HG02973 (cell line): ENCODE results near the gene NUDT8.

Source experiments
- ATAC-seq: cut with Tn5 transposase; IDR thresholded peaks from one replicate; pipeline ENCODE4 v1.9.1; 2021; ENCODE audit warnings: moderate library complexity; ENCODE audit not compliant: unreplicated experiment

The NUDT8 gene, protein sequence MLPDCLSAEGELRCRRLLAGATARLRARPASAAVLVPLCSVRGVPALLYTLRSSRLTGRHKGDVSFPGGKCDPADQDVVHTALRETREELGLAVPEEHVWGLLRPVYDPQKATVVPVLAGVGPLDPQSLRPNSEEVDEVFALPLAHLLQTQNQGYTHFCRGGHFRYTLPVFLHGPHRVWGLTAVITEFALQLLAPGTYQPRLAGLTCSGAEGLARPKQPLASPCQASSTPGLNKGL

DNA sequence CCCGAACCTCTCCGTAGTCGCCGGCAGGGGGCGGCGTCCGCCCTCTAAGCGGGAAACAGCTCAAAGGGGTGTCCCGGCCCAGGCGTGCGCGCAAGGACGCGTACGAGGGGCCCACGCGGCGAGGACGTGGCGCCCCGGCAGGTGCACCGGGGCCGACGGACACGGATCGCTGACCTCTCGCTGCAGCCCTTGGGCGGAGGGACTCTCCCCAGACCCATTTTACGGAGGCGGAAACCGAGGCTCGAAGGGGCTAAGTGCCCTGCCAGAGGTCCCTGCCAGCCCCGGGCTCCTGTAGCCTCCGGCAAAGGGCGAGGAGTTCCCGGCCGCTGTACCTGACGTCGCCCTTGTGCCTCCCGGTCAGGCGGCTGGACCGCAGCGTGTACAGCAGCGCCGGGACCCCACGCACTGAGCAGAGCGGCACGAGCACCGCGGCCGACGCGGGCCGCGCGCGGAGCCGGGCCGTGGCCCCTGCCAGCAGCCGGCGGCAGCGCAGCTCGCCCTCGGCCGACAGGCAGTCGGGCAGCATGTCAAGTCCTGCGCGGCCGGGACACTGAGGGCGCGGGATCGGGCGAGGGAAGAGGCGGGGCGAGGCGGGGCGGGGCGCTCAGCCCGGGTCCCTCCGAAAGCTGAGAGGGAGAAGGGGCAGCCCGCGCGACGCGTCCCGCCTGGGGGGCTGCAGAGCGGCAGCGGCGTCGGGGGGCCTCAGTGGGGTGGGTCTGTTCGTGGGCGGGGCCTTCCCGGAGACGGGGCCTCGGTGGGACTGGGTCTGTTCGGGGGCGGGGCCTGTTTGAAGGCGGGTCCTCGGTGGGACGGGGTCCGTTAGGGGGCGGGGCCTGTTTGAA is at the start of gene NUDT8:
Gene NUDT8 (minus strand): TSS at position 552 of the 842 bp plus-strand sequence. CDS start 26 bp downstream, at position 526.
- ATAC-seq, result peak; percentile 47

DNA sequence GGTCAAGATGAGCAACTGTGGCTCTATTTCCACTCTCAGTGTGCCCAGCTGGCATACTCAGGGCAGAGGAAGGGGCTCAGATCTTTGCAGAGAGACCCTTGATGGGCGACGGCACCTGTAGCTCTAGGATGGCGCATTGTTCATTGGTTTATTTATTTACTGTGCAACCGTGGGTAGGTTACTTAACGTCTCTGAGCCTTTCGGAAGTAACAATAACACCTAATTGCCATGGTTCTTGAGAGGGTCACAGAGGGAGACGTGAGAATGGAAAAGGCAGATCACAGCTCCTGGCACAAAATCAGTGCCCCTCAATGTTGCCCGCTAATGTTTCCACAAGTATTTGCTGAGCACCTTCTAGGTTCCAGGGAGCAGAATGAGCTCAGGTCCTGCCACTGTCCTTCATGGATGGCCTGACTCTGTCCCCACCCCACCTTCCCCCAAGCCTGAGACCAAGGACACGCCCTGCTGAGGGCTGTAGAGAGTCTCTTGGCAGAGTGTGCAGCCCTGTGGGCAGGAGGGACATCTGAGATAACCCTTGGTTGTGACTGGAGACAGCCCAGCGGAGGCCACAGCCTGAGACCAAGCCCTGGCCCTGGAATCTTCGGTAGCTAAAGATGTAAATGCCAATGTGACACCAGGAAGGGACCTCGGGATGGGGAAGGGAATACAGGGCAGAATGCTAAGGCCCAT is 45.5 kb upstream of the NUDT8 start:
- no peak for ATAC-seq

DNA sequence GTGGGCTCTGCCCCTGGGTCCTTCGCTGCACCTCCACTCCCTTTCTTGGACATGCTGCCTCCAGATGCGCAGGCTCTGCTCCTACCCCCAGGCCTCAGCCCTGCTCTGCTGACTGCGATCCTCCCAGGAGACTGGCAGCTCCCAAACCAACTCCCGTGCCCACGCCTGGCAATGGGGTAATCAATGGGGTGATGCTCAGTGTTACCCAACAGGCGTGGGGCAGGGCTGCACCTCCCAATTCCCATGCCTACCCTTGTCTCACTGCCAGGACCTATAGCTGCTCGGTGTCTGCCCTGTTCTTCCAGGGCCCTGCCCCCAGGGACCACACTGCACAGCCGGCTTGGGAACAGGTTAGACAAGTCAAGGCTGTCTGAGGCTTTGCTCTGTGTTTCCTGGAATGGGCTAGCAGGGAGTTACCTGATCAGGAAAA is 44.7 kb upstream of the NUDT8 start, which contains the start of gene ALDH3B2:
Gene ALDH3B2 (minus strand): TSS at position 182 of the 430 bp plus-strand sequence. CDS start 7,688 bp downstream, outside the sequence.
- no peak for ATAC-seq

DNA sequence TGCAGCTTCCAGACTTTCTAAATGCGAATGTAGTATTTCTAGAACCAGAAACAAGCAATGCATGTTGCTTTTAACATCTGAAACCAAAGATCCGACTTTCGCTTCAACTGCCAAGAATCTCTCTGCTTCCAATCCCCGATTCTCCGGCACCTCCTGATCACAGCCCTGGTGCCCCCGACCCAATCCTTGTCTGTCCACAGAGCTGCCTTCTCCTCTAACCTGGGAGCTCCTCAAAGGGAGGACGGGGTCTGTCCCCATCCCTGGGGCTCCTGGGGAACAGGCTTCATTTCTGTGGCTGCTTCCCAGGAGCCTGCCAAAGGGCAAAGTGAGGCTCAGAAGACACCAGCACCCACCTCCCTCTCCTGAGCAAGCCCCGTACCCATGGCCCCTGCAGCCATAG is 44.2 kb upstream of the NUDT8 start:
- ATAC-seq, result no peak

DNA sequence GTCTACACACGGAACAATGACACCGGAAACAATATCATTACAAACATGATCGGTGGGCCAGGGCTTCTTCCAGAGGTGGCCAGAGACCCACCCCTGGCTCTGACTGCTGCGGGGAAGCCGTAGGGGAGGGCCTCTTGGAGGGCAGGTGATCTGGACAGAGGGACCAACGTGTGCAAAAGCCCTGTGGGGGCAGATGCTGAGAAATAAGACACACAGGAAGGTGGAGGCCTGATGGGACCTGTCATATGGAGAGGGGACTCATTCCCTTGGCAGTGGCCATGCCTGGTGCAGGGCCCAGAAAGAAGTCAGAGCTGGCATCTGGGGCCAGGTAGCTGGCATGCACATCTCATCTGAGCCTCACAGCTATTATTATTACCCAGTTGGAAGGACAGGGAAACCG is 43.6 kb upstream of the NUDT8 start:
- ATAC-seq, result no peak

DNA sequence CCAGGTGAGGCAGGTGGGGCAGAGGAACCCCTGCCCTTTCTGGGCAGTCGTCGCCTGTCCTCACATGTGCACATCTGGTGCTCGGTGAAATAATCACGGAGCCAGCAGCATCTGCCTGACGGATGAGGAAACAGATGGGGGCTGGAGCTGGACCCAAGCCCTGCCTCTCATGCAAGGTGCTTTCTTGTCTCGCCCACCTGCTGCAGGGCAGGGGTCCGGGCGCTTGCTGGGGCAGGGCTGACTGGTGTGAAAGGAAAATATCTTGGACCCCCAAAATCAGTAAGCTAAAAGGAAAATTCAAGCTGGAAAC is 41.4 kb upstream of the NUDT8 start:
- ATAC-seq, result no peak

DNA sequence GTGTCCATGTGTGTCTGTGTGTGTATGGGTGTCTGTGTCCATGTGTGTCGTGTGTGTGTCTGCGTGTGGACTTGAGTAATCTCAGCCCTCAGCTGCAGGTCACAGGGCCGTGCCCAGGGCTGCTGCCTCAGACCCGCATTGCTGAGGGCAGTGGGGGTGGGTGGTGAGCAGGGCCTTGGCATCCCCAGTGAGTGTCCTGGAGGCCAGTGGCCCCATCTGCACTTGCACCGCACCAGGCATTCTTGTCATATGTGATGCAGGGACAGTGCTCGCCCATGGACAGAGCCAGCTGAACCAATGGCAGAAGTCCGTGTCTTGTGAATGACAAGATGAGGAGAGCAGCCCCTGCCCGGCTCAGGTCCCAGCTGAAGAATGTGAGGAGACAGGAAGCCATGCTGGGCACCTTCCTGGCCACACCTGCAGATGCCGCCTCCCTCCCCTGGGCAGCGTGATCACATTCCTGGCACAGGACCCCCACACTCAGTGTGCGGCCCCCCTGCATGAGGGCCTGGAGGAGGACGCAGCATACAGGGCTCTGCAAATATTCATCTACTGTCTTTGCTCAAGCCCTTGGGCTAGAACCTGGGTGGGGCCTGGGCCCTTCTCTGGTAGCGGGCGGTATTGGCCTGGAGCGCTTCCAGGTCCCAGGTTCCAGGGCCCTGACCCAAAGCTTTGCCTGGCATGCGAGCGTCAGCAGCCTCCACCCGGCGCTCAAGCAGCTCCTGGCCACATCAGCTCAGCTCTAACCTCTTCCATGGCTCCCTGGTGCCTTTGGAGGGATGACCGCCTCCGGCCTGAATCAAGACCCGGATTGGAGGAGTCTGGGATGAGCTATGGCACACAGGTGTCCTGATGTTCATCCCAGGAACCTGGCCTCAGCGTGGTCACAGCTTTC is 40.8 kb upstream of the NUDT8 start:
- no peak for ATAC-seq

DNA sequence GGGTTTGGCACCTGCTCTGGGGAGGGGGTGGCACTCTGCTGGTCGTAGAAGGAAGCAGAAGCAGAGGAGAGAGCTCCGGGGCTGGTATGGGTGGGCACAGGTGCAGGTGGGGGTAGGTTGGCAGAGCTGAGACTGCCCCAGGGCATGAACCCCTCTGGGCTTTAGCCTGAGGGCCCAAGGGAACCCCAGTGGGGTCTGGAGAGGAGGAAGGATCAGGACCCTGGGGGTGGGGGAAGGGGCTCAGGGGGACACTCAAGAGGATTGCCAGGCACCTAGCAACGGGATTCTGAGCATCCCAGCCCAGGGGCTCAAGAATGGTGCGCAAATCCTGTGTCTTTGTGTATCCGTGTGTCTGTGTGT is 38.4 kb upstream of the NUDT8 start:
- no peak for ATAC-seq

DNA sequence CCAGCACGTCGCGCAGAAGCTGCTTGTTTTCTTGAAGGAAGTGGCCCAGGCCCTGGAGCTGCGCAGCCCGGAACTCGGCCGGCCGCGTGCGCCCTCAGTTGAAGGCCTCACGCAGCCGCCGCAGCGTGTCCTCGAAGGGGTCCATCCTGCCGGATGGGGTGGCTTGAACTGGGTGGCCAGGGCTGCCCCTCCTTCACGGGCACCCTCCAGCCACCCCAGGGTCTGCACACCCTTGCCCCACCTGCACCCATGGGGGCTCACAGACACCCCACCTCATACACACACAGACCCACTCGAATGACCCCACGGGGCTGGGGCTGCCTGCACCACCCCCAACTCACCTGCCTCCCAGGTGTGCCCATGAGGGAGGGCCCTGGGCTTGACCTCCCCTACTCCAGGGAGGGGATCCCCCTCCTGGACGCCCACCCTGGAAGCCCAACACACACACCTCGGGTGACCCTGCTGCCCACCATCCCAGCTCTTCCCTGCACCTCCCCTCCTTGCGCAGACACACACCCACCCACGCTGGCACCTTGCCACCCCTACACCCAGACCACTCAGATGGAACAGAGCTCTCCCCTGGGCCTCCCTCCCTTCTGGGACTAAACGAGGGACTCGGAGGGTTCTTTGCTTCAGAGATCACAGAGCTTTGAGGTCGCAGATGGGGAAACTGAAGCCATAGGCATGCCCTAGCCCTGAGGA is 37.9 kb upstream of the NUDT8 start:
- no peak for ATAC-seq

DNA sequence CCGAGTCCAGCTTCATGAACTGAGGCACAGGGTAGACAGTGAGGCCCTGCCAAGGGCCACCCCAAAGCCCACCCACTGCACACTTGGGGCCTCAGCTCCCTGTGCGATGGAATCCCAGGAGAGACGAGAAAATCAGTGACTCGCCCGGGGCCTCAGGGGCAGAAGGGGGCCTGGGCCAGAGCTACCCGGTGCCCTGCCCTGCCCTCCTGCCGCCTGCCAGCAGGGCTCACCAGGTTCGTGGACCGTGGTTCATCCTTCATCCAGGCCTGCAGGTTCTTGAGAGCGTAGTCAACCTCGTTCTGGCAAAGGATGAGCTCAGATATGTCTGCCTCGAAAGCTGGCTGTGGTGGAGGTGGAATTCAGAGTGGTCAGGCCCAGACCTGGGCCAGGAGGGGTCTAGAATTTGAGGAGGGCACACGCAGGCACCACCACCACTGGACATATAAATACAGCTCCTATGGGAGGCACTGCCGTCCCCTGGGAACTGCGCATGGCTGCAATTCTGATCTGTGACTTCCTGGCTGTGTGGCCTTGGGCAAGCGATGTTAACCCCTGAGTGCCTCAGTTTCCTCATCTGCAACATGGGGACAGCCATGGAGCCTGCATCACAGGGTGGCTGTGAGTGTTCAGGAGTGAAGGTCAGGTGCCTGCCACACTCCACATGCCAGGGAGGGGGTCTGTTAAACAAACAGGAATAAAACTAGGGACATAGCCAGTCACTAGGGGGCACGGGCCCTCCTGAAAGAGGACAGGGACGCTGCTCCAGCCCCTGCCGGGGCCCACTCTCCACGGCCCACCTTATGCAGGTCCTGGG is 37.1 kb upstream of the NUDT8 start:
- no peak for ATAC-seq

DNA sequence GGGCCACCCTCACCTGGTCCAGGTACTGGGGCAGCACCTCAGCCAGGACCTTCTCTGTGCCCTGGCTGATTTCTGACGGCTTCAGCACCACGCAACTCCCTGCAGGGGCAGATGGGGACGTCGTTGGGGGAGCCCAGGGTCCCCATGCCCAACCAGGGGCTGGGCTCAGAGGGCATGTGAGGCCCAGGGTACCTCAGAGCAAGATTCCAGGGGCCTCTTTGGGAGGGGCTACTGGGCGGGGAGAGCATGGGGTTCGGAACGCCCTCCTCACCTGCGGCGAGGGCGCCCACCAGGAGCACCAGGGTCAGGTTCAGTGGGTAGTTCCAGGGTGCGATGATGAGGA is 36.5 kb upstream of the NUDT8 start:
- ATAC-seq, result no peak

DNA sequence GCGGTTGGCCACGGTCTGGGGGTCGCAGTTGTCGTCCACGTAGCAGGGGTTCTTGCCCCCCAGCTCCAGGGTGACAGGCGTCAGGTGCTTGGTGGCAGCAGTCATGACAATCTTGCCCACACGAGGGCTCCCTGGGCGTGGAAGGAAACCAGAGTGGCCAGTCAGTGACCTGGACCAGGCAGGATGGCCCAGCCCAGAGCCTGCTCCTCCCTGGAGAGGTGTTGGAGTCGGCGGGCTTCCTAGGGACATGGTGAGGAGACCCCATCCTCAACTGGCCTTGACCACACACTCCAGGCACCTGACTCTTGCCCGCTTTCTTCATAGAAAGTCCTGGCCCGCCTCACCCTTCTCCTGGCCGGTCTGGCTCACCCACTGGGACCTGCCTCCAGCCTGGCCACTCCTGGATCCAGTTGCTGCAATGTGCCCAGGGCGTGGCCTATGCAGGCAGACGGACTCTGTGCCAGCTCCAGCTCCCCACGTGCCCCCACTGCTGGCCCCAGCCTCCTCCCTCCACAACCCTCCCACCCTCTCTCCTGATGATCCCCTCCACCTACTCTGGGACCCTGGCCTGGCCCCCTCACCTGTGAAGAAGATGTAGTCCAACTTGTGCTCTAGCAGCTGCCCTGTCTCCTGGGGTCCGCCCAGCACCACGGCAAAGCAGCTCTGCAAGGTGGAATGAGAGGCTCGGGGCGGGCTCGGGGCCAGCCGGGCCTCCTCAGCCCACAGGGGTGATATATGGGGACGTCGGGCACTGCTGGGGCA is 36.0 kb upstream of the NUDT8 start:
- ATAC-seq, result no peak

DNA sequence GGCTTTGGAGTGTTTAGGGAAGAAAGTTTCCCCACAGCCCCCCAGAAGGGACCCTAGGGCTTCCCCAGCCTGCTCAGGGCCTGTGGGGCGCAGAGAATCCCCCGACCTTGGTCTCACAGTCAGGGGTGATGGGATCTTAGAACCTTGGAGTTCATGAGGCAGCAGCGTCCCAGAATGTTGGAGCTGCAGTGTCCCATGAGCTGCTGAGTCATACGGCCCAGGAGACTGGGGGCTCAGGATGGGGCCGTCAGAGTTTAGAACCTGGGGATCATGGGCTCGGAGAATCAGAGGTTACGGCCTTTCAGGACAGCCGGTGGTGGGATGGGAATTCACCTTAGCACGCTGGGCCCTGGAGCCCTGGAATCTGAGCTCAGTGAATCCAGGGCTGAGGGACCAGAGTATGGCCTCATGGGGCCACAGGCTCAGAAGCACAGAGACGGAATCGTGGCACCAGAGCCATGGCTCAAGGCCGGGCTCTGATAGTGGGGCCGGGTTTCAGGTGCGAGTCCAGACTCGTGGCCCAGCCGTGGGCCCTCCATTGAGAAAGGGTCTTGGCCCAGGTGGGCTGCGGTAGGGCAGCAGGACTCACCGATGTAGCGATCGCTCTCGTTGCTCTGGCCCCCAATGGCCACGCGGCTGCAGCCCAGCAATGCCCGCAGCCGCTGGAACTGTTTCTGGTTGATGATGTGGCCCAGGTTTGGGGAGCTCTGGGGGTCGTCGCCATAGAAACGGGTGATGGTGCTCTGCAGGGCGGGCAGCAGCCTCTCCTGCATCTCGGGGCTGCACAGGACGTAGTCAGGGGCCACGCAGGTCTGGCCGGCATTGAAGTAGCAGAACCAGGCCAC is 35.2 kb upstream of the NUDT8 start:
- no peak for ATAC-seq

DNA sequence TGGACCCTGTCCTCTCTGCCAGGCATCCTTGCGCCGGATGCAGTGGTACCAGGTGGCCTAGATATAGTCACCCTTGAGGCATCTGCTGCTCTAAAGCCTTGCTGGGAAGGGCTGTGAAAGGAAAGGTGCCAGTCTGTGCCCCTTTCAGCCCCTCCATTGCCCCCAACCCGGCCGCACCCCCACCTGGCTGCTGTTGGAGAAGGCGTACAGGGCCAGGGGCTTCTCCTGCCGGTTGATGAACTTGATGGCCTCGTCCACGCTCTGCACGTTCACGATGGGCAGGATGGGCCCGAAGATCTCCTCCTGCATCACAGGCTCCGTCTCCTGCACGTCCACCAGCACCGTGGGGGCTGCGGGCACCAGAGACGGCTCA is 34.5 kb upstream of the NUDT8 start:
- no peak for ATAC-seq

DNA sequence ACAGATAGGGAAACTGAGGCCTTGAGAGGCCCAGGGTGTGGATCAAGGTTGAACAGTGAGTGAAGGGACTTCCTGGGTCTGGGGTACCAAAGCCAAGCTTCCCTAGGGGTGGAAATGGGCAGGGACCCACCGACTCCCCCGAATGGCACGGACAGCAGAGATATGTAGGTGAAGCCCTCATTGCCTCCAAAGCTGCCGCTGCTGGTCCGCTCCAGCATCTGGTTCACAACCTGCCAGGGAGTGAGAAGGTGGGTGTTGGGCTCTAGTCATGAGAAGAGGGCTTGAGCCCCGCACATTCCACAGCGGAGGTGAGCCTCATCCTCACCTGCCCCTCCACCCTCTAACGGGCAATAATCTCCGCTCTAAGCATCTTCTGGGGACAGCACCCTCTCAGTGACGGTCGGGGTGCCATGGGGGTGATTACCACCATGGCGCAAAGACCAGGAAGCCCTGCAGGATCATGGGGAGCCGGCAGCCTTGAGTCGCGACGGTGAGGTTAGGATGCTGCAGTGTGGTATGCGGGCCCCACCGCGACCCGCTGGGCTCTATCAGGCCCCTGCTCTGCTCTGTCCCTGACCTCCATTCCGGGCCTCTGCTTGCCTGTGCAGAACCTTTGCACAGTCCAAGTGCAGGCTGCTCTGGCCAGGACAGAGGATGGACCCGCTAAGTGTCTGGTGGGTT is 33.9 kb upstream of the NUDT8 start:
- no peak for ATAC-seq

DNA sequence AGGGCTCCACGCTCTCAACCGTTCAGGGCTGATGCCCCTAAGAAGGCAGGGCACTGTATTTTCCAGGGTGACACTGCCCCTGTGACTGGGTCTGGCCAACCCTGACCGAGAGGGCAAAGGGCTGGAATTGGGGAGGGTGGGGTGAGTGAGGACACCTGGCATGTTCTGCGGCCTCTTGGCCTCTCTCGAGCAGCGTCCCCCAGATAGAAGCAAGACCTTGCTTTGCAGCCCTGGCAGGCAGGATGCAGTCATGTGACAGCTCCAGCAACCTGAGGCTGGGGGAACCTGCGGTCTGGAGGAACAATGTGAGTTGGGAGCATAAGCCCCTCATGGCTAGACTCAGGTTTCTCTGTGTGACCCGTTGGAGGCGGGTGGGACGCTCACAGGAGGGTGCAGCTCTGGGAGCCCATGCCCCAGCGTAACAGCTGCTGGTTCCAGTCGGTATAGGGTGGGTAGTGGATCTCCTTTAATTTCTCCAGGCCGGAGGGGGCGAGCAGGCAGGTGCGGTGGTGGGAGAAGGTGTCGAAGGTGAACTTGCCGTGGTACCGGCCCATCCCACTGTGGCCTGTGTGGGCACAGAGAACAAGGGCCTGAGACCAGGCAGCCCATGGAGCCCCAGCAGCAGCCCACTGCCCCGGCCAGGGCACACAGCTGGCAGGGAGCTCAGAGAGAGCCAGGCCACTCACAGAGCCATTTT is 33.2 kb upstream of the NUDT8 start:
- no peak for ATAC-seq
